HEK293 (cell line): ENCODE measurements around the gene SMIM41.
A peak's percentile ranks its signal among the peaks of the same experiment; 100 is the strongest.

Experiments
- CTCF ChIA-PET: fragments of 350-600 bp; formaldehyde crosslinking; extraction: SDS; loops from one replicate; lab custom pipeline; 2021; ENCODE audit warnings: antibody characterized with exemption; lab: Yijun Ruan, JAX
- POLR2A ChIA-PET: fragments of 300-600 bp; formaldehyde crosslinking; extraction: SDS; loops from one replicate; lab custom pipeline; 2020; ENCODE audit warnings: antibody characterized with exemption, inconsistent platforms; lab: Yijun Ruan, JAX
- H3K27ac ChIP-seq: fragments of 200-500 bp; sonication (Bioruptor generic); 2 replicates; pipeline ENCODE4 v1.5.1; 2014; ENCODE audit warnings: low read depth, low read length, control low read depth, inconsistent platforms; ENCODE audit errors: extremely low read depth
- H3K36me3 ChIP-seq, 2 experiments: fragments of 200-500 bp in 1 of 2; sonication (Bioruptor generic) in 1 of 2; 1 replicate in 1 of 2; 2 replicates in 1 of 2; pipeline ENCODE4 v1.5.1; 2014 to 2017; ENCODE audit warnings: inconsistent platforms in 2 of 2, low read length in 2 of 2; ENCODE audit not compliant: control insufficient read depth in 2 of 2, insufficient read depth in 1 of 2
- H3K4me1 ChIP-seq: fragments of 200-500 bp; sonication (Bioruptor generic); 2 replicates; pipeline ENCODE4 v1.5.1; 2014; ENCODE audit warnings: mild to moderate bottlenecking, low read length, inconsistent platforms; ENCODE audit not compliant: control insufficient read depth, insufficient read depth
- H3K4me3 ChIP-seq: 2 replicates; pipeline ENCODE4 v1.5.1; 2011; ENCODE audit warnings: low read depth, mild to moderate bottlenecking, control low read depth, low read length, moderate library complexity
- H3K9me3 ChIP-seq: fragments of 200-500 bp; sonication (Bioruptor generic); 2 replicates; pipeline ENCODE4 v1.5.1; 2014; ENCODE audit warnings: low read depth, low read length, inconsistent platforms; ENCODE audit not compliant: control insufficient read depth, insufficient read depth
- CTCF ChIP-seq: fragments of 450-650 bp; formaldehyde crosslinking; IDR thresholded peaks from 2 replicates; pipeline ENCODE4 v1.5.1; 2016; ENCODE audit warnings: missing biosample characterization, missing genetic modification characterization
- EGR2 ChIP-seq: fragments of 450-650 bp; formaldehyde crosslinking; IDR thresholded peaks from 2 replicates; pipeline ENCODE4 v1.5.1; 2016; ENCODE audit warnings: low read depth, missing biosample characterization, missing genetic modification characterization
- GLI4 ChIP-seq: fragments of 450-650 bp; formaldehyde crosslinking; IDR thresholded peaks from 2 replicates; pipeline ENCODE4 v1.5.1; 2016; ENCODE audit warnings: missing biosample characterization, missing genetic modification characterization
- GLIS2 ChIP-seq: fragments of 450-650 bp; formaldehyde crosslinking; IDR thresholded peaks from 2 replicates; pipeline ENCODE4 v1.5.1; 2016; ENCODE audit warnings: missing biosample characterization, missing genetic modification characterization
- WT1 ChIP-seq: fragments of 450-650 bp; formaldehyde crosslinking; IDR thresholded peaks from 2 replicates; pipeline ENCODE4 v1.5.1; 2016; ENCODE audit warnings: missing biosample characterization, missing genetic modification characterization
- ZBTB17 ChIP-seq: fragments of 450-650 bp; formaldehyde crosslinking; IDR thresholded peaks from 2 replicates; pipeline ENCODE4 v1.5.1; 2016; ENCODE audit warnings: missing biosample characterization, missing genetic modification characterization
- ZFP37 ChIP-seq: fragments of 450-650 bp; formaldehyde crosslinking; IDR thresholded peaks from 2 replicates; pipeline ENCODE4 v1.5.1; 2016; ENCODE audit warnings: missing biosample characterization, missing genetic modification characterization
- ZNF114 ChIP-seq: fragments of 450-650 bp; formaldehyde crosslinking; IDR thresholded peaks from 2 replicates; pipeline ENCODE4 v1.5.0; 2017; ENCODE audit warnings: missing biosample characterization, missing genetic modification characterization
- ZNF16 ChIP-seq: fragments of 450-650 bp; formaldehyde crosslinking; IDR thresholded peaks from 2 replicates; pipeline ENCODE4 v1.5.1; 2016; ENCODE audit warnings: low read depth, missing biosample characterization, missing genetic modification characterization
- ZNF184 ChIP-seq: fragments of 450-650 bp; IDR thresholded peaks from 2 replicates; pipeline ENCODE4 v1.5.1; 2018; ENCODE audit warnings: missing biosample characterization, mild to moderate bottlenecking, missing genetic modification characterization
- ZNF214 ChIP-seq: fragments of 450-650 bp; formaldehyde crosslinking; IDR thresholded peaks from 2 replicates; pipeline ENCODE4 v1.5.1; 2017; ENCODE audit warnings: missing biosample characterization, mild to moderate bottlenecking, missing genetic modification characterization, borderline replicate concordance
- ZNF223 ChIP-seq: fragments of 450-650 bp; formaldehyde crosslinking; IDR thresholded peaks from 2 replicates; pipeline ENCODE4 v1.5.1; 2016; ENCODE audit warnings: missing biosample characterization, missing genetic modification characterization
- ZNF24 ChIP-seq: fragments of 450-650 bp; formaldehyde crosslinking; IDR thresholded peaks from 2 replicates; pipeline ENCODE4 v1.5.1; 2016; ENCODE audit warnings: missing biosample characterization, missing genetic modification characterization
- ZNF266 ChIP-seq: fragments of 450-650 bp; formaldehyde crosslinking; IDR thresholded peaks from 2 replicates; pipeline ENCODE4 v1.5.1; 2016; ENCODE audit warnings: missing biosample characterization, missing genetic modification characterization, low read depth
- ZNF280C ChIP-seq: fragments of 450-650 bp; formaldehyde crosslinking; IDR thresholded peaks from 2 replicates; pipeline ENCODE4 v1.5.1; 2016; ENCODE audit warnings: missing biosample characterization, missing genetic modification characterization
- ZNF488 ChIP-seq: fragments of 450-650 bp; formaldehyde crosslinking; IDR thresholded peaks from 2 replicates; pipeline ENCODE4 v1.5.1; 2016; ENCODE audit warnings: missing biosample characterization, missing genetic modification characterization
- ZNF501 ChIP-seq: fragments of 450-650 bp; formaldehyde crosslinking; IDR thresholded peaks from 2 replicates; pipeline ENCODE4 v1.5.1; 2016; ENCODE audit warnings: missing biosample characterization, missing genetic modification characterization
- ZNF530 ChIP-seq: fragments of 450-650 bp; formaldehyde crosslinking; IDR thresholded peaks from 2 replicates; pipeline ENCODE4 v1.5.1; 2016; ENCODE audit warnings: low read depth, missing biosample characterization, missing genetic modification characterization
- ZNF580 ChIP-seq: fragments of 450-650 bp; formaldehyde crosslinking; IDR thresholded peaks from 2 replicates; pipeline ENCODE4 v1.5.1; 2016; ENCODE audit warnings: missing biosample characterization, missing genetic modification characterization
- ZNF626 ChIP-seq: fragments of 450-650 bp; sonication (Bioruptor Pico); formaldehyde crosslinking; IDR thresholded peaks from 2 replicates; pipeline ENCODE4 v1.5.1; 2018; ENCODE audit warnings: missing biosample characterization, missing genetic modification characterization, inconsistent platforms
- ZNF639 ChIP-seq: fragments of 450-650 bp; formaldehyde crosslinking; IDR thresholded peaks from 2 replicates; pipeline ENCODE4 v1.5.1; 2016; ENCODE audit warnings: missing biosample characterization, missing genetic modification characterization
- ZNF654 ChIP-seq: fragments of 450-650 bp; formaldehyde crosslinking; IDR thresholded peaks from 2 replicates; pipeline ENCODE4 v1.5.1; 2016; ENCODE audit warnings: low read depth, missing biosample characterization, missing genetic modification characterization
- ZNF837 ChIP-seq: fragments of 450-650 bp; formaldehyde crosslinking; IDR thresholded peaks from 2 replicates; pipeline ENCODE4 v1.5.1; 2016; ENCODE audit warnings: missing biosample characterization, missing genetic modification characterization

The SMIM41 gene

GRCh38 chr12:52139579-52140062 lies 60.1 kb downstream of the SMIM41 start (continued):
- TF ChIP-seq ZNF24 (tag by site-specific recombination) (no peak), ZNF837 (tag by site-specific recombination) (no peak), ZBTB17 (no peak), ZNF223 (tag by site-specific recombination) (no peak), ZNF214 (no peak), ZFP37 (no peak), ZNF639 (tag by site-specific recombination) (no peak), ZNF184 (tag by site-specific recombination) (no peak), CTCF (tag by site-specific recombination) (peak; percentile 59), ZNF654 (tag by site-specific recombination) (peak; percentile 83), ZNF114 (tag by site-specific recombination) (no peak), ZNF580 (tag by site-specific recombination) (no peak), ZNF501 (tag by site-specific recombination) (no peak), GLI4 (tag by site-specific recombination) (no peak), ZNF266 (tag by site-specific recombination) (no peak), ZNF530 (tag by site-specific recombination) (no peak), ZNF280C (tag by site-specific recombination) (no peak), ZNF16 (tag by site-specific recombination) (no peak), ZNF488 (tag by site-specific recombination) (no peak)

- Histone ChIP-seq H3K4me3 (no peak overlapping the region), H3K4me1 (no peaks in the 10 kb centered on the region; the same call in 1 of the 2 replicates), H3K9me3 (no peaks in the 10 kb centered on the region), H3K36me3 (no peaks in the 10 kb centered on the region), H3K27ac (no peak overlapping the region)
- ChIA-PET POLR2A (no interaction called here), CTCF (interaction anchor here (0.6 to 3.3 kb wide), 7 partner anchors 78 to 840 kb away, joined by 3 to 21 read pairs (median 4); no protein-coding TSS in a partner anchor)
- no peak for TF ChIP-seq GLIS2 (tag by site-specific recombination)
- TF ChIP-seq ZNF626 (tag by site-specific recombination) = no peak
- TF ChIP-seq WT1 (tag by site-specific recombination) = no peak
- 0 out of 2 replicates have a peak, but pooled peaks have one; percentile 19 for TF ChIP-seq EGR2 (tag by site-specific recombination)
These were observed 61.8 kb downstream of the SMIM41 start for GRCh38 chr12:52141306-52141705.
